ENCODE results near the gene FAM163B.

- no peak for TF ChIP-seq TAF1 (IDR thresholded peaks at IDR 0.05; ENCODE audit: borderline replicate concordance, low read depth, low read length)
- no peak for TF ChIP-seq CHD2 (IDR thresholded peaks at IDR 0.05; ENCODE audit: low read length, partially characterized antibody)
- TF ChIP-seq, protein P1, sequence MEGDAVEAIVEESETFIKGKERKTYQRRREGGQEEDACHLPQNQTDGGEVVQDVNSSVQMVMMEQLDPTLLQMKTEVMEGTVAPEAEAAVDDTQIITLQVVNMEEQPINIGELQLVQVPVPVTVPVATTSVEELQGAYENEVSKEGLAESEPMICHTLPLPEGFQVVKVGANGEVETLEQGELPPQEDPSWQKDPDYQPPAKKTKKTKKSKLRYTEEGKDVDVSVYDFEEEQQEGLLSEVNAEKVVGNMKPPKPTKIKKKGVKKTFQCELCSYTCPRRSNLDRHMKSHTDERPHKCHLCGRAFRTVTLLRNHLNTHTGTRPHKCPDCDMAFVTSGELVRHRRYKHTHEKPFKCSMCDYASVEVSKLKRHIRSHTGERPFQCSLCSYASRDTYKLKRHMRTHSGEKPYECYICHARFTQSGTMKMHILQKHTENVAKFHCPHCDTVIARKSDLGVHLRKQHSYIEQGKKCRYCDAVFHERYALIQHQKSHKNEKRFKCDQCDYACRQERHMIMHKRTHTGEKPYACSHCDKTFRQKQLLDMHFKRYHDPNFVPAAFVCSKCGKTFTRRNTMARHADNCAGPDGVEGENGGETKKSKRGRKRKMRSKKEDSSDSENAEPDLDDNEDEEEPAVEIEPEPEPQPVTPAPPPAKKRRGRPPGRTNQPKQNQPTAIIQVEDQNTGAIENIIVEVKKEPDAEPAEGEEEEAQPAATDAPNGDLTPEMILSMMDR (IDR thresholded peaks at IDR 0.05) = no peak
- no peak for TF ChIP-seq MXI1 (IDR thresholded peaks at IDR 0.05; ENCODE audit: low read depth, low read length)
- TF ChIP-seq, protein P2, sequence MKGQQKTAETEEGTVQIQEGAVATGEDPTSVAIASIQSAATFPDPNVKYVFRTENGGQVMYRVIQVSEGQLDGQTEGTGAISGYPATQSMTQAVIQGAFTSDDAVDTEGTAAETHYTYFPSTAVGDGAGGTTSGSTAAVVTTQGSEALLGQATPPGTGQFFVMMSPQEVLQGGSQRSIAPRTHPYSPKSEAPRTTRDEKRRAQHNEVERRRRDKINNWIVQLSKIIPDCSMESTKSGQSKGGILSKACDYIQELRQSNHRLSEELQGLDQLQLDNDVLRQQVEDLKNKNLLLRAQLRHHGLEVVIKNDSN (IDR thresholded peaks at IDR 0.05; ENCODE audit: borderline replicate concordance, low read depth) = no peak
- TF ChIP-seq POLR2AphosphoS5 (IDR thresholded peaks at IDR 0.05; ENCODE audit: low read depth, low read length) = no peak
- no peak for TF ChIP-seq FOSL2 (IDR thresholded peaks at IDR 0.05; ENCODE audit: borderline replicate concordance, low read depth)
- TF ChIP-seq SIN3A (IDR thresholded peaks at IDR 0.05; ENCODE audit: borderline replicate concordance, low read depth, low read length) = no peak
- TF ChIP-seq REST (IDR thresholded peaks at IDR 0.05; ENCODE audit: low read depth, low read length) = no peak
- TF ChIP-seq, protein P3, sequence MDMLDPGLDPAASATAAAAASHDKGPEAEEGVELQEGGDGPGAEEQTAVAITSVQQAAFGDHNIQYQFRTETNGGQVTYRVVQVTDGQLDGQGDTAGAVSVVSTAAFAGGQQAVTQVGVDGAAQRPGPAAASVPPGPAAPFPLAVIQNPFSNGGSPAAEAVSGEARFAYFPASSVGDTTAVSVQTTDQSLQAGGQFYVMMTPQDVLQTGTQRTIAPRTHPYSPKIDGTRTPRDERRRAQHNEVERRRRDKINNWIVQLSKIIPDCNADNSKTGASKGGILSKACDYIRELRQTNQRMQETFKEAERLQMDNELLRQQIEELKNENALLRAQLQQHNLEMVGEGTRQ (IDR thresholded peaks at IDR 0.05; ENCODE audit: borderline replicate concordance, low read depth, low read length) = no peak
- TF ChIP-seq NRF1 (IDR thresholded peaks at IDR 0.05; ENCODE audit: low read depth, low read length) = no peak
These were observed 40.0 kb upstream of the FAM163B start for GRCh38 chr9:133649194-133649593.

Measured in SK-N-SH (cell line).